SU-DHL-6 (cell line): ENCODE measurements around the gene DOC2A.

Experiments used
- H2AFZ ChIP-seq: fragments of 200-600 bp; sonication (generic); 2 replicates; pipeline ENCODE4 v1.6.1; 2014; ENCODE audit warnings: low read depth, mild to moderate bottlenecking, moderate library complexity, mixed read lengths, antibody characterized with exemption, low read length; ENCODE audit not compliant: severe bottlenecking
- H3F3A ChIP-seq: fragments of 200-600 bp; shearing (Covaris generic); 2 replicates; pipeline ENCODE4 v1.6.0; 2016; ENCODE audit warnings: antibody characterized with exemption, mild to moderate bottlenecking; ENCODE audit not compliant: insufficient read depth
- H3K27ac ChIP-seq: fragments of 200-600 bp; sonication (generic); 2 replicates; pipeline ENCODE4 v1.5.1; 2016; ENCODE audit warnings: low read depth, mild to moderate bottlenecking, low read length, moderate library complexity, mixed read lengths
- H3K27me3 ChIP-seq: fragments of 200-600 bp; sonication (generic), shearing (Covaris generic); 2 replicates; pipeline ENCODE4 v1.6.0; 2014; ENCODE audit warnings: mild to moderate bottlenecking, low read length
- H3K36me3 ChIP-seq: fragments of 200-600 bp; sonication (generic); 2 replicates; pipeline ENCODE4 v1.6.1; 2014; ENCODE audit warnings: mild to moderate bottlenecking, low read length, mixed read lengths
- H3K4me2 ChIP-seq: fragments of 300-600, 200-600 bp; shearing (Covaris generic), sonication (generic); 2 replicates; pipeline ENCODE4 v1.6.0; 2014; ENCODE audit warnings: low read length, low read depth, mild to moderate bottlenecking; ENCODE audit not compliant: poor library complexity, severe bottlenecking
- H3K4me3 ChIP-seq: fragments of 200-600 bp; sonication (generic); 2 replicates; pipeline ENCODE4 v1.5.1; 2014; ENCODE audit warnings: antibody characterized with exemption, low read length, mild to moderate bottlenecking, mixed read lengths; ENCODE audit not compliant: insufficient read depth, poor library complexity, severe bottlenecking
- H3K79me2 ChIP-seq: fragments of 200-600 bp; sonication (generic); 2 replicates; pipeline ENCODE4 v1.6.1; 2014; ENCODE audit warnings: mild to moderate bottlenecking, low read length, moderate library complexity; ENCODE audit not compliant: insufficient read depth
- H3K9ac ChIP-seq: fragments of 200-600 bp; sonication (generic); 2 replicates; pipeline ENCODE4 v1.7.0; 2014; ENCODE audit warnings: mild to moderate bottlenecking, low read length
- H3K9me2 ChIP-seq: fragments of 200-600 bp; sonication (generic); replicated peaks from 2 replicates; pipeline ENCODE4 v1.6.1; 2014; ENCODE audit warnings: low read length; ENCODE audit not compliant: insufficient read depth
- H3K9me3 ChIP-seq: fragments of 200-600 bp; sonication (generic); 2 replicates; pipeline ENCODE4 v1.6.1; 2014; ENCODE audit warnings: low read length, mixed read lengths; ENCODE audit not compliant: insufficient read depth
- H4K20me1 ChIP-seq: fragments of 200-600 bp; sonication (generic); 2 replicates; pipeline ENCODE4 v1.6.1; 2014; ENCODE audit warnings: low read depth, mild to moderate bottlenecking, antibody characterized with exemption, low read length, moderate library complexity, mixed read lengths
- EZH2phosphoT487 ChIP-seq: fragments of 200-600 bp; sonication (generic), shearing (Covaris generic); conservative IDR thresholded peaks from 2 replicates; pipeline ENCODE4 v1.6.1; 2018; ENCODE audit warnings: mild to moderate bottlenecking, antibody characterized with exemption, low read length, moderate library complexity, mixed read lengths
- TF ChIP-seq, protein P1 (sequence below): fragments of 200-600 bp; sonication (generic); IDR thresholded peaks from one replicate; pipeline ENCODE4 v1.5.1; 2017; ENCODE audit warnings: antibody characterized with exemption, mild to moderate bottlenecking, low read length, moderate library complexity; ENCODE audit not compliant: insufficient read depth, poor library complexity, severe bottlenecking

DOC2A gene

DNA sequence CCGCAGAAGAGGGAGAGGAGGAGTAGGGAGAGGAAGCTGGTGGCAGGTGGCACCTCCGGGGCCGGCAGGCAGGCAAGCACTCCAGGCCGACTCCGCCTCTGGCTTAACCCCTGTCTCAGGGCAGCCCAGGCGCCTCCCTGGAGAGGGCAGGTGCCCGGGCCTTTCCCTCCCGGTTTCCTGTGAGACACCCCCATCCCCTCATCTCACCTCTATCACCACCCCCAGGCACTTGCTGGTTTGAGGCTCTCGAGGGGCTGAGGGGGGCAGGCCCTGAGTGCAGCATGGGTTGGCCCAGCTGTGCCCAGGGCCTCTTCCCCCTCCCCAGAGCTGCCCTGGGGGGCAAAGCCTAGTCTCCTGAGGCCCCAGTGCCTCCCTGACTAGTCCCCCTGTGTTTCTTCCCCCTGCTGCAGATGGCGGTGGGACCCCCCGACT, 6.0 kb downstream of the DOC2A start:
- TF ChIP-seq, protein P1, sequence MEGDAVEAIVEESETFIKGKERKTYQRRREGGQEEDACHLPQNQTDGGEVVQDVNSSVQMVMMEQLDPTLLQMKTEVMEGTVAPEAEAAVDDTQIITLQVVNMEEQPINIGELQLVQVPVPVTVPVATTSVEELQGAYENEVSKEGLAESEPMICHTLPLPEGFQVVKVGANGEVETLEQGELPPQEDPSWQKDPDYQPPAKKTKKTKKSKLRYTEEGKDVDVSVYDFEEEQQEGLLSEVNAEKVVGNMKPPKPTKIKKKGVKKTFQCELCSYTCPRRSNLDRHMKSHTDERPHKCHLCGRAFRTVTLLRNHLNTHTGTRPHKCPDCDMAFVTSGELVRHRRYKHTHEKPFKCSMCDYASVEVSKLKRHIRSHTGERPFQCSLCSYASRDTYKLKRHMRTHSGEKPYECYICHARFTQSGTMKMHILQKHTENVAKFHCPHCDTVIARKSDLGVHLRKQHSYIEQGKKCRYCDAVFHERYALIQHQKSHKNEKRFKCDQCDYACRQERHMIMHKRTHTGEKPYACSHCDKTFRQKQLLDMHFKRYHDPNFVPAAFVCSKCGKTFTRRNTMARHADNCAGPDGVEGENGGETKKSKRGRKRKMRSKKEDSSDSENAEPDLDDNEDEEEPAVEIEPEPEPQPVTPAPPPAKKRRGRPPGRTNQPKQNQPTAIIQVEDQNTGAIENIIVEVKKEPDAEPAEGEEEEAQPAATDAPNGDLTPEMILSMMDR = no peak
- TF ChIP-seq EZH2phosphoT487 = no peak
- no peaks in the 10 kb centered on the region for H3K9me2 ChIP-seq
- H3K9ac ChIP-seq = no peak overlapping the region
- H3K27ac ChIP-seq = no peak overlapping the region
- no peak overlapping the region for H2AFZ ChIP-seq
- H3K36me3 ChIP-seq = no peaks in the 10 kb centered on the region
- no peak overlapping the region for H3K4me3 ChIP-seq
- H3K9me3 ChIP-seq = no peaks in the 10 kb centered on the region
- no peaks in the 10 kb centered on the region for H4K20me1 ChIP-seq
- no peaks in the 10 kb centered on the region for H3K79me2 ChIP-seq
- H3K4me2 ChIP-seq = no peak overlapping the region
- H3F3A ChIP-seq = no peaks in the 10 kb centered on the region
- H3K27me3 ChIP-seq = no peaks in the 10 kb centered on the region

DNA sequence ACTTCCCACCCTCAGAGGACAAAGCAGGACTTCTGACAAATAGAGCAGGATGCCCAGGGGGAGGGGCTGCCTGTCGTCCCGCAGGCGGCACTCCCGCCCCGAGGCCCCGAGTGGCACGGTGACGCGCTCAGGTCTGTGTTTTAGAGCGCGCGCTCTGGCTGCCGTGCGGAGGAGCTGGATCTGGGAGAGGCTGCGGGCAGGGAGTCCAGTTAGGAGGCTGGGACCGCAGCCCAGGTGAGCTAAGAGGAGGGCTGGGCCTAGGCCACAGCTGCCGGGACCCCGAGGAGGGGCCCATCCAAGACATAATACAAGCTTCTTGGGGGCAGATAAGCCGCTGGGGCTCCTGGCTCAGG, 6.4 kb downstream of the DOC2A start:
- Histone ChIP-seq H3K79me2 (no peaks in the 10 kb centered on the region), H3K9me2 (no peaks in the 10 kb centered on the region), H3F3A (no peaks in the 10 kb centered on the region), H2AFZ (no peak overlapping the region), H3K4me2 (no peak overlapping the region), H3K9me3 (no peaks in the 10 kb centered on the region), H3K27me3 (no peaks in the 10 kb centered on the region), H3K9ac (no peak overlapping the region), H4K20me1 (no peaks in the 10 kb centered on the region), H3K4me3 (no peak overlapping the region), H3K36me3 (no peaks in the 10 kb centered on the region), H3K27ac (no peak overlapping the region)
- TF ChIP-seq EZH2phosphoT487 = no peak
- TF ChIP-seq, protein P1 = no peak

DNA sequence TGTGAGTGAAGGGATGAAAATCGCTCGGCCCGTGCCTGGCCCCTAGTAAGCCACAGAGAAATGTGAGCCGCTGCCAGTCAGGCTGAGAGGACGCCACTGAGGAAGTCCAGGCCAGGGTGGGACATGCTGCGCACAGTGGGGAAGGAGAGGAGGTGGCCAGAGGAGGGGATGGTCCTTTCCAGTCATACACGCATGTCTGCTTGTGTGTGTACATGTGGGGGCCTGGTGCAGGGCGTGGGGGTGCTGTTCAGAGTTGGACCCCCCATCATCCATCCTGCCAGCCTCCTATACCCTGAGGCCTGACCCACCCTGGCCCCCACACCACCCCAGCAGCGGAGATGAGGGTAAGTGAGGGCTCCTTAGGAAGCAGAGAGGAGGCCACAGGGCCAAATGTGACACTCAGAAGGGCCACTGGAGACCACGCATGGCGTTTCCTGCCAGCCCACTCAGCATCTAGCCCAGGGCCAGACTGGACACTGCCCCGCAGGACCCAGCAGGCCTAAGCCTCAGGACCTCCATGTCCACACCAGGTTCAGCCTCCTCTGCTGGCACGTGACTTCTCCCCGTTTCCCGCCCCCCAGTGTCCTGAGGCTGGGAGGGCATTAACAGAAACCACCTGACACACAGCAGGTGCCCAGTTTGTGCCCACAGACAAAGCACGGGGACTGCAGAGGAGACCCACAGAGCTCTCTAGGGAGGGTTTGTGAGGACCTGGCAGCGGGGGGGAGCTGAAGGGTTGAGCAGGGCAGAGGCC, 7.0 kb downstream of the DOC2A start:
- no peak overlapping the region for H3K4me3 ChIP-seq
- no peaks in the 10 kb centered on the region for H3K9me2 ChIP-seq
- no peak overlapping the region for H3K27ac ChIP-seq
- H3F3A ChIP-seq = no peaks in the 10 kb centered on the region
- no peaks in the 10 kb centered on the region for H3K79me2 ChIP-seq
- H3K9ac ChIP-seq = no peak overlapping the region
- no peaks in the 10 kb centered on the region for H3K36me3 ChIP-seq
- H4K20me1 ChIP-seq = no peaks in the 10 kb centered on the region
- H3K9me3 ChIP-seq = no peaks in the 10 kb centered on the region
- no peak for TF ChIP-seq EZH2phosphoT487
- TF ChIP-seq, protein P1 = no peak
- no peak overlapping the region for H2AFZ ChIP-seq
- H3K27me3 ChIP-seq = no peaks in the 10 kb centered on the region
- no peak overlapping the region for H3K4me2 ChIP-seq
